GM12801 (cell line): Measurements from ENCODE around the gene SCAF4.

Experiments
- CTCF ChIP-seq: IDR thresholded peaks from one replicate; pipeline ENCODE4 v1.5.1; 2011; ENCODE audit warnings: control low read depth; ENCODE audit not compliant: insufficient read length; ENCODE audit errors: extremely low read depth

The SCAF4 gene

GRCh38 chr21:31693222-31693621, 38.7 kb downstream of the SCAF4 start:
- no peak for TF ChIP-seq CTCF

DNA sequence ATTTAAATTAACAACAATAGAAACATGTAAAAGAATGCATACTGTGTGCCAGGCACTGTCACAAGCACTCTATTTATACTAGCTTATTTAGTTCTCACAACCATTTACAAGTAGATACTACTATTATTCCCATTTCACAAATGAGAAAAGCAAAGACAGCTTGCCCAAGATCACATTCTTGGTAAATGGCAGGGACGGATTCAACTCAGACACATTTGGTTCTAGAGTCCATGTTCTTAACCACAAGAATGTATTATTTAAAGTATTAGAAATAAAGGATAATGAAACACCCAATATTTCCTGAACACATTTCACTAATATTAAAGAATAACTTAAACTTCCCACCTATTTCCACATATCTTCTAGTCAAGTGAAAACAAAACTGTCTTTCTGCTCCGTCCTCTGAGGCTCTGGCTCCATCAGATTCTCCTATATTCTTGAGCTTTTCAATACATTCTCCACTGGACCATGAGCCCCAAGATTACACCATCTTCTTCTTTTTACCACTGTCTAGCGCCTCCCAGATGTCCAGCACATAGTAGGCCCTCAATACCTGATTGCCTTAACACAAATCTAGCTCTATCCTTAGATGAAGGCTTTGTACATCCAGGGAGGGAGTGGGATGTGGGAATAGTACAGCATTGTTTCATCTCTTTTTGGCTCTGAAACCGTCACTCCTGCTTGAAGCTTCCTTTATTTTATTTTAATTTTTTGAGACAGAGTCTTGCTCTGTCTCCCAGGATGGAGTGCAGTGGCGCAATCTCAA, 43.1 kb downstream of the SCAF4 start:
- TF ChIP-seq CTCF = no peak

DNA sequence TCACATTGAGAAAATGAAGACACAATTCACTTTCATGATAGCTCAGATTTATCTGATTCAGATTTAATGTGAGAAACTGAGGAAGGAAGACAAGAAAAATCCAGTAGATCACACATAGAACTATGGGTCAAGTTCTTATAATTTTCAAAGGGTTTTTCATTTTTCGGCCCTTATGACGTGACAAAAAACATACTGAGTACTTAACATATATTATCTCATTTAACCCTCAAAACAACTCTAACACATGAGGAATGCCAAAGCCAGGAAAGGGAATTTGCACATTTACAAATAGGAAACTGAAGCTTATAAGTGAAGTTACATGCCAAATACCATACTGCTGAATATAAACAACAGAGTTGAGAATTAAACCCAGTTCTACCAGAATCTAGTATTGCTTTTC, 44.8 kb downstream of the SCAF4 start:
- no peak for TF ChIP-seq CTCF

DNA sequence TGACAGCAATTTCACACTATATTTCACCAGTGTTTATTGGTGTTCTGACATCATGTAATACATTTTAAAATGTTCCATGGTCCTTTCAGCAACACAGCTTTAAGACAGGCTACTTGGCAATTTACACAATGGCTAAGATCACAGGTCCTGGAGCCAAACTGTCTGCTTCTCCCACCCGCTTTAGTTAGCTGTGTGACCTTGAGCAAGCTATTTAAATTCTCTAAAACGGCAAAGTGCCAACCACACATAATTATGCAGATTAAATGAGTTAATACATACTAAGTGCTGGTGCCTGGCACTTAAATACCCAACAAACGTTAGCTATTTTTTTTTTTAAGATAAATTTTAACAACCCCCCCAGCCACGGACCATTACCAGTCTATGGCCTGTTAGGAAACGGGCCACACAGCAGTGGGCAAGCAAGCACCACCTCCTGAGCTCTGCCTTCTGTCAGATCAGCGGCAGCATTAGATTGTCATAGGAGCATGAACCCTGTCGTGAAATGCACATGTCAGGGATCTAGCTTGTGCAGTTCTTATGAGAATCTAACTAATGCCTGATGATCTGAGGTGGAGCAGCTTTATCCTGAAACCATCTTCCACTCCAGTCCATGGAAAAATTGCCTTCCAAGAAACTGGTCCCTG, 45.5 kb downstream of the SCAF4 start:
- no peak for TF ChIP-seq CTCF

GRCh38 chr21:31684918-31685317, 47.0 kb downstream of the SCAF4 start:
- no peak for TF ChIP-seq CTCF

GRCh38 chr21:31683029-31683428, 48.9 kb downstream of the SCAF4 start:
- no peak for TF ChIP-seq CTCF

DNA sequence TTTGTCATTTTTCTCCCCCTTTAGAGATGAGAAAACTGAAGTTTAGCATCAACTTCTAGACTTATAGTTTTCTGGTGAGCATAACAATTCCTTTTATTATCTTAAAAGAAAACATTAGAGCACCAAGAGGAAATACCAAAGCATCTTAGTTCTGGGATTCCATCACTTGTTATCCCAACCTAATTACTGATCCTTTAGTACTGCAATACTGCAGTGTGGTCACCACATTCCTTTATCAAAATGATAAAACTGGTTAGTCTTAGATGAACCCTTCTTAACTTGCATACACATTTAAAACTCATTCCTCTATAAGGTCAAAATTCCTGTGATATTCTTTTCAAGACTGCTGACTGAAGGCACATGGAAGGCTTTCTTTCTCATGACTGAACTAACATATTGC, 49.3 kb downstream of the SCAF4 start:
- no peak for TF ChIP-seq CTCF
